GM19463 (cell line): ENCODE data around the gene TTC27.

Experiments used
- ATAC-seq: cut with Tn5 transposase; IDR thresholded peaks from one replicate; pipeline ENCODE4 v1.9.1; 2021; ENCODE audit warnings: mild to moderate bottlenecking, moderate library complexity; ENCODE audit not compliant: unreplicated experiment

TTC27 gene

DNA sequence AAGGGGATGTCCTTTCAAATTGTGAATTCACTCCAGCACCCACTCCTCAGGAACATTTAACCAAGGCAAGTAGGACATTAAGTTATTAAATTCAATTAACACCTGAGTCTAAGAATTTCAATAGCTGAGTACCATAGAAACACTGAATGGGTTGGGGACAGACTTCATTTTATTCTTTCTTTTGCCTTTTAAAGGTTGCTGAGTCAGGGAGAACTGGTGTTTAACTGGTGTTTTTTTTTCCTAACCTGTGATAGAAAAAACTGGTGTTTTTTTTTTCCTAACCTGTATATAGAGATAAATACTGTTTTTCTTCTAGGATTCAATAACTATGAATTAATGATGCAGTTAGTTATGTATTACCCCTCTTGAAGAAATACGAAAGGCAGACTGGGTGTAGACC, 38.9 kb downstream of the TTC27 start:
- ATAC-seq: no peak

GRCh38 chr2:32668254-32668653, 40.4 kb downstream of the TTC27 start:
- no peak for ATAC-seq

- ATAC-seq: no peak
Measured at GRCh38 chr2:32671885-32672533, 44.2 kb downstream of the TTC27 start.

DNA sequence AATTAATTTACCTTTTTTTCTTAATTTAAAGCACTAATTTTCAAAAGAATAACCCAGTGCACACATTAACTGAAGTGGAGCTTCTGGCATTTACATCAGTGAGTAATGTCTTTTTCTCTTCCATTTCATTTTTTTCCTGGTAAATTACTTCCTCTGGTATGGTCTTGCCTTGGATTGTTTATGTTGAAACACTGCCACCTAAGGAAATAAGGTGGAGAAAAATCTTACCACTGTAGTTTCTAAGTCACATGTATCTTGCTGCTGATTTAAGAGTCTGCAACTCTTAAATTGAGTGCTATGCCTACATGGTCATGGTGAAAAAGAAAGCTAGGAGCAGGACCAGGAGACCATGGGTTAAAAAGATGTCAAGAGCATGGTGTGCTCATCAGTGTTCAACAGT, 51.0 kb downstream of the TTC27 start:
- ATAC-seq: no peak

DNA sequence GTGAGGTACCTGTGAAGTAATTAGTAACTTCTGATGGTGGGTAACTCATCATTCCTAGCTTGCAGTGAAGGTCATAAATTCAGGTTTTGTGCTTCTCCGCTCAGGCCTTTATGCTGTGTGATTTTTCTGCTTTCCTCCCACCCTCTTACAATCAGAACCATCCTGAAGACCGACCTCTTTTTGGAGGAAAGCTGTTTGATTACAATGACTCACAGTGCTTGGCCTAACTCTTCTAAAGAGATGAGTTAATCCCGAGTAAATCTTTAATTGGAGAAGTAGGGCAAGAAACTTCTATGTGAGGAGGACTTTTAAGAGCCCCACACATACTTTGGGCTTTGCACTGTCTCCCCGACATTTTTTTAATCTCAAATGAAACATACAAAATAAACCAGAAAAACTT, 53.1 kb downstream of the TTC27 start:
- ATAC-seq: no peak

DNA sequence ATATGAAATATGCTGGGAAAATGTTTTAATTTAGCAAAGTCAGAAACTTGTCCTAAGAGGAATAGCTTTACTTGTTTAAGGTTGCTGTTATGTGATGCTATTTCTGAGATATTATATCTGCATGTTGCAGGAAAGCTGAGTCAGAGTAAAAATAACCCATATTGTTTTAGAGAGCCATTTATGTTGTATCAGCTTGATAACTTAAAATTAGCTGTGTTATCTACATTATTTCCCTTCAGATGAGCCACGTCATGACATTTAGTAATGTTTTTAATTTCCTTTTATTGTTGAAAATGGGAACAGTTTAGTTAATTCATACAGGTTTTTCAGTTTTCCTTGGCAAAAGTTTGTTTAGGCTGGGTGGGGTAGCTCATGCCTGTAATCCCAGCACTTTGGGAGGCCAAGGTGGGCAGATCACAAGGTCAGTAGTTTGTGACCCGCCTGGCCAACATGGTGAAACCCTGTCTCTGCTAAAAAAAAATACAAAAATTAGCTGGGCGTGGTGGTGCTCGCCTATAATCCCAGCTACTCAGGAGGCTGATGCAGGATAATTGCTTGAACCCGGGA, 55.8 kb downstream of the TTC27 start:
- ATAC-seq: no peak

GRCh38 chr2:32688541-32688940, 60.7 kb downstream of the TTC27 start:
- ATAC-seq: no peak

GRCh38 chr2:32691678-32692077, 63.8 kb downstream of the TTC27 start:
- no peak for ATAC-seq

DNA sequence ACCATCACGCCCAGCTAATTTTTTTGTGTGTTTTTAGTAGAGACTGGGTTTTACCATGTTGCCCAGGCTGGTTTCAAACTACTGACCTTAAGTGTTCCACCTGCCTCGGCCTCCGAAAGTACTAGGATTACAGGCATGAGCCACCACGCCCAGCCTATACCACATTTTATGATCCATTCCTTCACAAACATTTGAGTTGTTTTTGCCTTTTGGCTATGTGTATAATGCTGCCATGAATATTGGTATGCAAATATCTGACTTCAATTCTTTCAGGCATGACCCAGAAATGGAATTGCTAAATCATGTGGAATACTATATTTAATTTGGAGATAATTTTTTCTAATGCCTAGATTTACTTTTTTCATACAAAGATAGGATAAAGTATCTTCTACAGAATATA, 68.6 kb downstream of the TTC27 start:
- no peak for ATAC-seq

DNA sequence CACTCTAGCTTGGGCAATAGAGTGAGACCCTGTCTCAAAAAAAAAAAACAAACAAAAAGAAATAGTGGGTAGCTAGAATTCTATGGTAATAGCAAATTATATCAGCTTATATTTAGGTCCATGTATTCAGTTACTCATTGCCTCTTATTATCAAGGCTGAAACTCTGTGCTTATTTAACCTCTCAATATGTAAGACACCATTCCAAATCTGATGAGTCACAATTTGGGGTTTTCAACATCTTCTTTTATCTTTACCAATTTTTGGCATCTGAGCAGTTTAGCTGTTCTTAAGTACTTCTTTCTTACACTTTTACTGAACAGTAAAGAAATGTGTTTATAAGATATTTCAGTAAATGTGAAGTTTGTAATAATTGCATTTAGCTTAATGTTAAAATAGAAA, 69.3 kb downstream of the TTC27 start:
- ATAC-seq: no peak

GRCh38 chr2:32699151-32699550, 71.3 kb downstream of the TTC27 start:
- no peak for ATAC-seq

DNA sequence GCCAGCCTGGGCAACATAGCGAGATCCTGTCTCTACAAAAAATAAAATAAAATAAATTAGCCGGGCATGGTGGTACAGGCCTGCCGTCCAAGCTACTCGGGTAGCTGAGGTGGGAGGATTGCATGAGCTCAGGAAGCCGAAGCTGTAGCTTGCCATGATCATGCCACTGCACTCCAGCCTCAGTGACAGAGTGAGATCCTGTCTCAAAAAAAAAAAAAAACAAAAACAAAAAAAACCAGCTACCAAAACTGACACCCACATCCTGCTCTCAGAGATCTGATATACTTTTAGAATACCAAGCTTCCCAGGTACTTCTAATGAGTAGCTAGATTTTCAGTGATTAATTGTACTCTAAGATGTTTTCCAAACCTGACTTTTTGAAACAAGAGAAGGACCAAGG, 74.0 kb downstream of the TTC27 start:
- ATAC-seq: no peak

DNA sequence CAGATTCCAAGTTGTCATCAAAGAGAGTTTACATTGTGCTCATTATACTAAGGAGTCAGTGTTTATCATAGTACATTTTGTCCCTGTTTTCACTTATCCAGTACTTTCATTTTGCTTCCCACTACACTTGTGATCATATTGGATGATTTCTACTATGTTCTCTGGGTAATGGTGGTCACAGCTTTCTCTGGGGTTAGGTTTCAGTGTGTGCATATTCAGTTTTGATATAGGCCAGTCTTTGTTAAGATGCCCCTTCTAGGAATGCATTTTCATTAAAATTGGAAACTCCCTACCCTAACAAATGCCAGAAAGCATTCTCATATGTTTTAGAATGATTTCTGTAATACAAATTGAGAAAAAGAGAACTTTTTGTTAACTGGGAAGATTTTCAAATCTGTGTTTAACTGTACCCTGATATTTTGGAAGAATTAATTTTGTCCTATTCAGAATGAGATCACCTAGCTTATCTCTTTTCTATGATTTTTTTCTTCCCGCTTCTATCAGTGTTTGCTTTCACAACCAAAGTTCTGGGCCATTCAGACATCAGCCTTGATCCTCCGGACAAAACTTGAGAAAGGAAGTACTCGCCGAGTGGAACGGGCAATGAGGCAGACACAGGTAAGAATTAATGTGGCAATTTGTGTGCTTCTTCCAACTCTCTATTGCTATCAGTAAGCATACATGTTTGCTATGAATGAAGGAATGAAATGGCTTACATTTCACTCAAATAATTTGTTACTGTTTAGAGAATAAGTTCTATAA, 74.6 kb downstream of the TTC27 start:
- no peak for ATAC-seq

GRCh38 chr2:32706815-32707579, 79.1 kb downstream of the TTC27 start:
- no peak for ATAC-seq

- ATAC-seq: no peak
Measured at GRCh38 chr2:32711219-32711618, 83.4 kb downstream of the TTC27 start.

DNA sequence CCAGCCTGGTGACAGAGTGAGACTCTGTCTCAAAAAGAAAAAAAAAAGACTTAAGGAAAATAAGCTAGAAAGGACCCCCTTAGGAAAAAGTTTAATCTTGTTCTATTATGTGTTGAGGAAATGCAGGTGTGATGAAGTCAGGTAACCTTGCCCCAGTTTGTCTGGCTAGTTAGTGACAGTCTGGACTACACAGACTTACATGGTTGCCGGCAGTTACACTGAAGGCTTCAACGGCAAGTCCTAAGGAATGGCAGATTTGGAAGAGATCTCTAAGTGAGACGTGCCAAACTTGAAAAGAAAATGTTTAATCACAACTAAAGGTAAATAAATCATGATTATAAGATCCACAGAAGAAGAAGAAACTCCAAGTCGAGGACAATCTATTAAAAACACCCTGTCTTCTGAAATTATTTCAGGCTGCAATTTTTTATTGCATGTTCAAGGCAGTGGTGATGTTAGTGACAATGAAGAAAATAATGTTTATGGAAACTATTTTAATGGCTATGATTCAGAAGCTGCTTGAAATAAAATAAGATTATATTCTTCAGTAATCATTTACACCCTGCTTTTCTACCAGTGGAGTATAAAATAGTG, 84.2 kb downstream of the TTC27 start:
- ATAC-seq: no peak

GRCh38 chr2:32712870-32713269, 85.0 kb downstream of the TTC27 start:
- no peak for ATAC-seq

DNA sequence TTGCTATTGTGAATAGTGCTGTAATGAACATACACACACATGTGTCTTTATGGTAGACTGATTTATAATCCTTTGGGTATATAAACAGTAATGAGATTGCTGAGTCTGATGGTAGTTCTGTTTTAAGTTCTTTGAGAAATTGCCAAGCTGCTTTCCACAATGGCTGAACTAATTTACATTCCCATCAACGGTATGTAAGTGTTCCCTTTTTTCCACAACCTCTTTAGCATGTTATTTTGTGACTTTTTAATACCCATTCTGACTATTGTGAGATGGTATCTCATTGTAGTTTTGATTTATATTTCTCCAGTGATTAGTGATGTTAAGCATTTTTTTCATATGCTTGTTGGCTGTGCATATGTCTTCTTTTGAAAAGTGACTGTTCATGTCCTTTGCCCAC, 86.7 kb downstream of the TTC27 start:
- ATAC-seq: no peak

- peak; percentile 91 for ATAC-seq
Measured at GRCh38 chr2:32715391-32715841, 87.6 kb downstream of the TTC27 start.

DNA sequence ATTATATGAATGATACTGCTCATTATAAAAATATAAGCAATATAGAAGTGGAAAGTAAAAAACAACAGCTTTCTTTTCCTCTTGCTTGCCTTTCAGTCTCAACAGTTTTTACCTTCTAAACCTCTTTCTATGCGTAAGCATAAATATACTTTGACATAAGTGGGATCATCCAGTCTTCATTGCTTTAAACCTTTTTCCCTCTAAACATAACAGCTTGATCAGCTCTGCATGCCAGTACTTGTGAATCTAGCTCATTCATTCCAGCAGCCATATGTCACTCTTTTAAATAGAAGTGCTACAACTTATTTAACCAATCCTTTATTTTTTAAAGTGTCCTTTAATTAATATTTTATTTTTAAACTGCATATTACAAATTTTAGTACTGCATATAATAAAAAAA, 88.1 kb downstream of the TTC27 start:
- no peak for ATAC-seq

DNA sequence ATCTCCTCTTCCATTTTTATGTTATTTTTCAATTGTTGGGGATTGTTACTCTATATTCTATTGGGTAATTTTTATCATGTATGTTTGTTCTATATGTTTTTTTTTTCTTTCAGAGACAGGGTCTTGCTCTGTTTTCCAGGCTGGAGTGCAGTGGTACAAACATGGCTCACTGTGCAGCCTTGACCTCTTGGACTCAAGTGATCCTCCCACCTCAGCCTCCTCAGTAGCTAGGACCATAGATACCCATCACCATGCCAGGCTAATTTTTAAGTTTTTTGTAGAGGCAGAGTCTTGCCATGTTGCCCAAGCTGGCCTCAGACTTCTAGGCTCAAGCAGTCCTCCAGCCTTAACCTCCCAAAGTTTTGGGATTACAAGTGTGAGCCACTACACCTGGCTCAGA, 88.7 kb downstream of the TTC27 start:
- ATAC-seq: no peak
